Activated naive CD8-positive, alpha-beta T cell treated with anti-CD3 and anti-CD28 coated beads, Interleukin-2, amount 10 ng/mL, durations not matched to agents 7 days and 5 days (primary cell): ENCODE data around the gene CCND3. TPM values are rescaled to one million over a fixed set of nuclear protein-coding genes. Genes with fewer than 3 reads are reported as not detected.

ENCODE experiments used
- ATAC-seq: fragments of 150-1000 bp; cut with Tn5 transposase; one replicate; pipeline ENCODE4 v1.10.0; 2021; ENCODE audit warnings: low read depth, moderate library complexity
- POLR2A ChIA-PET: fragments of 350-600 bp; sonication (Branson Sonifier 250); formaldehyde crosslinking; loops from one replicate; lab custom pipeline; 2021; ENCODE audit warnings: antibody characterized with exemption; lab: Charles Lee
- DNase-seq: peaks from one replicate; pipeline ENCODE4 v3.0.0; 2021
- H3K27ac Mint-ChIP-seq: one replicate; pipeline ENCODE4 v1.8.0; 2022; ENCODE audit warnings: mild to moderate bottlenecking, mixed read lengths
- H3K27me3 Mint-ChIP-seq: one replicate; pipeline ENCODE4 v1.8.0; 2022; ENCODE audit warnings: mild to moderate bottlenecking, moderate library complexity, mixed read lengths
- H3K36me3 Mint-ChIP-seq: one replicate; pipeline ENCODE4 v1.8.0; 2021; ENCODE audit warnings: mild to moderate bottlenecking, mixed read lengths
- H3K4me1 Mint-ChIP-seq: one replicate; pipeline ENCODE4 v1.8.0; 2021; ENCODE audit warnings: mixed read lengths
- H3K4me3 Mint-ChIP-seq: one replicate; pipeline ENCODE4 v1.8.0; 2022; ENCODE audit warnings: mild to moderate bottlenecking, moderate library complexity, mixed read lengths
- H3K9me3 Mint-ChIP-seq: one replicate; pipeline ENCODE4 v1.8.0; 2021; ENCODE audit warnings: mixed read lengths
- total RNA-seq, 2 experiments: library from RNA; stranded (reverse); gene quantifications; one replicate each; pipeline ENCODE4 v1.2.3, GENCODE V29; 2021

The CCND3 gene
- total RNA-seq, 2 experiments from 2014 or later = 382 to 413 TPM

DNA sequence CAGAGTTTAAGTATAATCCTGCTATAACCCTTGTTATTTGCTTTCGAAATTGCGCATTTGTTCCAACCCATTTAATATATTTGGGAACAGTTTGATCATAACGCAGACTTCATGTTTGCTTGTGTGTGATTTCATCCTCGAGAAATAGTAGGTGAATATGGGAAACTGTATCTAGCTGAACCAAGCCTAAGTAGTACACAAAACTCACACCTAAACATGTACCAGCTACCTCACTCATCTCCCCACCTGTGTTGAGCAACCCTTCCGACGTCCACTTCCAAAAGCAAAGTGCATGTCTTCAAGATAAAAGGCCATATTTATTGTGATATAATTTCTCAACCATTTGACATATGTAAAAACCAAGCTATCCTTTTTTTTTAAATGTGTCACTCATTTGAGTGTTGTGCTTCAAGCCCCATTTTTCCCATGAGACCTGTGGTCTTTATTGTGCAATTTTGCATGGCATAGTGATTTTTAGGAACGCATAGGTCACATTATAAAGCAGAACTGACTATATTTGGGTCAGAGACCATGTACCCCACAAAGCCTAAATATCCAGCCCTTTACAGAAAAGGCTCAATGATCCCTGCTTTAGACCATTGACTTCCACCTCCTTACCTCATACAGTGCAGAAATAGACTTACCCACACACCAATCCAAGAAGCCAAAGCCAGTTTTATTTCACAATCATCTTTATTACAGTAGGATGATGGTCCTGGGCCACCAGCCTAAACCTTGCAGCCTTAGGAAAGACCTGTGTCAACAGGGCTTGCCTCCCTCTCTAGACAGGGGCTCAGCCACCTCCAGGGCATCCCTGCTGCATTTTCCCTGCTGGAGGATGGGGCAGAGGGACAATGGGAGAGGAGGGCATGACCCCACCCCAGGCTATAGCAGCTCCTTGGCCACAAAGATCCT, 7.1 kb downstream of the CCND3 start:
- DNase-seq (no peak), ATAC-seq (no peak)
- peaks cover 64% of the 10 kb centered on the region for H3K36me3 Mint-ChIP-seq
- H3K27me3 Mint-ChIP-seq = no peaks in the 10 kb centered on the region
- no peaks in the 10 kb centered on the region for H3K9me3 Mint-ChIP-seq
- peak overlapping the region; percentile 100 for H3K4me3 Mint-ChIP-seq
- H3K4me1 Mint-ChIP-seq = peaks cover 58% of the 10 kb centered on the region
- peak overlapping the region; percentile 90 for H3K27ac Mint-ChIP-seq
- POLR2A ChIA-PET = interaction anchor here (0.6 to 20.2 kb wide), 6 partner anchors 8 to 147 kb away, joined by 3 to 556 read pairs (median 4); partner anchors contain the start of genes BYSL, MED20, TAF8 and TOMM6

DNA sequence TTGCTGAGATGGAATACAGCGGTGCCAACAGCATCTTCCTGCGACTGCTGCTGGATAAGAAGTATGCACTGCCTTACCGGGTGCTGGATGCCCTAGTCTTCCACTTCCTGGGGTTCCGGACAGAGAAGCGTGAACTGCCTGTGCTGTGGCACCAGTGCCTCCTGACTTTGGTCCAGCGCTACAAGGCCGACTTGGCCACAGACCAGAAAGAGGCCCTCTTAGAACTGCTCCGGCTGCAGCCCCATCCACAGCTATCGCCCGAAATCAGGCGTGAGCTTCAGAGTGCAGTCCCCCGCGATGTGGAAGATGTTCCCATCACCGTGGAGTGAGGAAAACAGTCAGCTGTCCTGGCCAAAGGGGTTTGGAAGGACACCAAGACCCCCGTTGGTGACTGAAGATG, 9.2 kb downstream of the CCND3 start:
- H3K4me1 Mint-ChIP-seq = peaks cover 48% of the 10 kb centered on the region
- no peak for DNase-seq
- no peak for ATAC-seq
- H3K27ac Mint-ChIP-seq = peak overlapping the region; percentile 66
- no peaks in the 10 kb centered on the region for H3K27me3 Mint-ChIP-seq
- H3K4me3 Mint-ChIP-seq = no peak overlapping the region
- no peaks in the 10 kb centered on the region for H3K9me3 Mint-ChIP-seq
- POLR2A ChIA-PET = interaction anchor here (0.9 to 20.2 kb wide), 3 partner anchors 7 to 109 kb away, joined by 4 to 556 read pairs (median 159); partner anchors contain the start of genes BYSL, MED20 and TAF8
- H3K36me3 Mint-ChIP-seq = peaks cover 49% of the 10 kb centered on the region

GRCh38 chr6:41931792-41932191, 9.8 kb downstream of the CCND3 start:
- peaks cover 45% of the 10 kb centered on the region for H3K36me3 Mint-ChIP-seq
- H3K27me3 Mint-ChIP-seq = no peaks in the 10 kb centered on the region
- no peaks in the 10 kb centered on the region for H3K9me3 Mint-ChIP-seq
- H3K4me1 Mint-ChIP-seq = peaks cover 43% of the 10 kb centered on the region
- H3K27ac Mint-ChIP-seq = peak overlapping the region; percentile 66
- DNase-seq (no peak), ATAC-seq (no peak)
- no peak overlapping the region for H3K4me3 Mint-ChIP-seq
- POLR2A ChIA-PET = interaction anchor here (12.3 to 20.2 kb wide), 2 partner anchors 7 to 109 kb away, joined by 159 to 556 read pairs; partner anchors contain the start of genes BYSL, MED20 and TAF8

- H3K4me3 Mint-ChIP-seq = no peak overlapping the region
- POLR2A ChIA-PET = interaction anchor here (10.1 to 20.2 kb wide), 3 partner anchors 5 to 111 kb away, joined by 159 to 556 read pairs (median 159); partner anchors contain the start of genes BYSL, MED20 and TAF8
- peaks cover 32% of the 10 kb centered on the region for H3K4me1 Mint-ChIP-seq
- no peaks in the 10 kb centered on the region for H3K27me3 Mint-ChIP-seq
- no peaks in the 10 kb centered on the region for H3K9me3 Mint-ChIP-seq
- peaks cover 36% of the 10 kb centered on the region for H3K36me3 Mint-ChIP-seq
- H3K27ac Mint-ChIP-seq = no peak overlapping the region
- no peak for DNase-seq
- ATAC-seq = no peak
Measured at GRCh38 chr6:41929924-41930323, 11.7 kb downstream of the CCND3 start.

GRCh38 chr6:41927253-41927652, 14.4 kb downstream of the CCND3 start:
- H3K9me3 Mint-ChIP-seq = no peaks in the 10 kb centered on the region
- DNase-seq (no peak), ATAC-seq (no peak)
- peaks cover 36% of the 10 kb centered on the region for H3K36me3 Mint-ChIP-seq
- peaks cover 39% of the 10 kb centered on the region for H3K4me1 Mint-ChIP-seq
- no peaks in the 10 kb centered on the region for H3K27me3 Mint-ChIP-seq
- H3K4me3 Mint-ChIP-seq = no peak overlapping the region
- H3K27ac Mint-ChIP-seq = no peak overlapping the region
- POLR2A ChIA-PET = interaction anchor here (1.1 to 20.2 kb wide), 3 partner anchors 8 to 114 kb away, joined by 4 to 556 read pairs (median 159); partner anchors contain the start of gene TAF8

GRCh38 chr6:41922154-41922553, 19.5 kb downstream of the CCND3 start:
- H3K36me3 Mint-ChIP-seq = peaks cover 21% of the 10 kb centered on the region
- H3K9me3 Mint-ChIP-seq = no peaks in the 10 kb centered on the region
- peaks cover 38% of the 10 kb centered on the region for H3K4me1 Mint-ChIP-seq
- DNase-seq (no peak), ATAC-seq (no peak)
- peak overlapping the region; percentile 96 for H3K4me3 Mint-ChIP-seq
- POLR2A ChIA-PET = interaction anchor here (0.8 to 10.1 kb wide), 9 partner anchors 13 to 135 kb away, joined by 4 to 159 read pairs (median 8); partner anchors contain the start of genes TAF8, TOMM6 and USP49
- H3K27ac Mint-ChIP-seq = peak overlapping the region; percentile 96
- no peaks in the 10 kb centered on the region for H3K27me3 Mint-ChIP-seq

DNA sequence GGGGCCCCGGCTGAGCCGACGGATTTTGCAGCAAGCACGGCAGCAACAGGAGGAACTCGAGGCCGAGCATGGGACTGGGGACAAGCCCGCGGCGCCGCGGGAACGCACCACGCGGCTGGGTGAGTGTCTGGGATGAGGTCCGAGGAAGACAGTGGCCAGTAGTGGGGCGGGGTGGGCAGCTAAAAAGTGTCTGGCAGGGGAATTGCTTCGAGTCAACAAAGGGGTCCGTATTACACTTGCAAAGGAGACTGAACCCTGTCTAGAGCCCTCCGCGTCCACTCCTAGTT, 20.0 kb downstream of the CCND3 start:
- peaks cover 38% of the 10 kb centered on the region for H3K4me1 Mint-ChIP-seq
- H3K36me3 Mint-ChIP-seq = peaks cover 21% of the 10 kb centered on the region
- DNase-seq (no peak), ATAC-seq (peak; percentile 15)
- peak overlapping the region; percentile 96 for H3K27ac Mint-ChIP-seq
- H3K27me3 Mint-ChIP-seq = no peaks in the 10 kb centered on the region
- H3K9me3 Mint-ChIP-seq = no peaks in the 10 kb centered on the region
- peak overlapping the region; percentile 96 for H3K4me3 Mint-ChIP-seq
- POLR2A ChIA-PET = interaction anchor here (0.6 to 10.1 kb wide), 16 partner anchors 11 to 295 kb away, joined by 3 to 159 read pairs (median 6); partner anchors contain the start of genes TAF8, TOMM6 and USP49

DNA sequence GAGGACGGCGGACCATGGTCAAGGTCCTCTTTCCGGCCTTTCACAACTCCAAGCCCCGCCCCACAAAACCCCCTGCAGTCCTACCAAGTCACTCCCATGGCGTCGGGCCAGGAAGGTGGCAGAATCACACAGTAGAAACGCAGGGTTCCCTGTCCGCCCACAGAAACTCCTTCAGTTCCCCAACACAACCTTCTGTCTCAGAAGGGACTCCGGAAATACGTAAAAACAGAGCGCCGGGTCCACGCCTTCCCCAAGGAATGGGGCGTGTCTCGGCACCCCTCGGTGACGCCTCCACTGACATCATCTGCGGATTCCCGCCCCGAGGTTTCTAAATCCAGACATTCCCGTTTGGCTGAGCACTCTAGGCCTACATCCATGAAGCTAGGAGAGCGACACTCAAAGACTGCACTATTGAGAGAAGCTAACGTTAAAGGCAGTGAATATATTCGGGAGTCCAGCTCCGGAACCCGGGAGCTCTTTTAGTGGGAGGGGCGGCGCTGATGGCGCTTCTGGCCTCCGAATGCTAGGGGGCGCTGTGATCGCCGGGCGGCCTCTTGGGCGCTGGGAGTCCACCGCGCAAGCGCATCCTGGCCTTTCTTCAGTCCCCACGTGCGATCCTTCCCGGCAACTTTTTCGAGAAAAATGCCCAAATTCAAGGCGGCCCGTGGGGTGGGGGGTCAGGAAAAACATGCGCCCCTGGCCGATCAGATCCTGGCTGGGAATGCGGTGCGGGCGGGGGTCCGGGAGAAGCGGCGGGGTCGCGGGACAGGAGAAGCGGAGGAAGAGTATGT, 20.5 kb downstream of the CCND3 start, which contains the start of the genes BYSL and MED20:
Gene BYSL (plus strand): TSS at position 579 of the 791 bp plus-strand sequence. CDS start 64 bp downstream, at position 643.
Gene MED20 (minus strand): TSS at position 219 of the 791 bp plus-strand sequence. CDS start 121 bp downstream, at position 98.
- peak; percentile 89 for ATAC-seq
- H3K9me3 Mint-ChIP-seq = no peaks in the 10 kb centered on the region
- POLR2A ChIA-PET = interaction anchor here (0.6 to 10.1 kb wide), 19 partner anchors 9 to 296 kb away, joined by 3 to 159 read pairs (median 5); partner anchors contain the start of genes TAF8, TOMM6 and USP49
- H3K4me1 Mint-ChIP-seq = peaks cover 38% of the 10 kb centered on the region
- H3K27me3 Mint-ChIP-seq = no peaks in the 10 kb centered on the region
- DNase-seq = peak; percentile 96
- peak within 1 kb of the TSS; percentile 96 for H3K27ac Mint-ChIP-seq
- H3K4me3 Mint-ChIP-seq = peak within 1 kb of the TSS; percentile 96
- H3K36me3 Mint-ChIP-seq = peaks cover 21% of the 10 kb centered on the region

- no peak overlapping the region for H3K27ac Mint-ChIP-seq
- no peak overlapping the region for H3K4me3 Mint-ChIP-seq
- POLR2A ChIA-PET = no interaction called here
- peaks cover 19% of the 10 kb centered on the region for H3K4me1 Mint-ChIP-seq
- no peak for DNase-seq
- ATAC-seq = no peak
- H3K36me3 Mint-ChIP-seq = peaks cover 13% of the 10 kb centered on the region
- H3K9me3 Mint-ChIP-seq = no peaks in the 10 kb centered on the region
- no peaks in the 10 kb centered on the region for H3K27me3 Mint-ChIP-seq
Measured at GRCh38 chr6:41917528-41917927, 24.1 kb downstream of the CCND3 start.

DNA sequence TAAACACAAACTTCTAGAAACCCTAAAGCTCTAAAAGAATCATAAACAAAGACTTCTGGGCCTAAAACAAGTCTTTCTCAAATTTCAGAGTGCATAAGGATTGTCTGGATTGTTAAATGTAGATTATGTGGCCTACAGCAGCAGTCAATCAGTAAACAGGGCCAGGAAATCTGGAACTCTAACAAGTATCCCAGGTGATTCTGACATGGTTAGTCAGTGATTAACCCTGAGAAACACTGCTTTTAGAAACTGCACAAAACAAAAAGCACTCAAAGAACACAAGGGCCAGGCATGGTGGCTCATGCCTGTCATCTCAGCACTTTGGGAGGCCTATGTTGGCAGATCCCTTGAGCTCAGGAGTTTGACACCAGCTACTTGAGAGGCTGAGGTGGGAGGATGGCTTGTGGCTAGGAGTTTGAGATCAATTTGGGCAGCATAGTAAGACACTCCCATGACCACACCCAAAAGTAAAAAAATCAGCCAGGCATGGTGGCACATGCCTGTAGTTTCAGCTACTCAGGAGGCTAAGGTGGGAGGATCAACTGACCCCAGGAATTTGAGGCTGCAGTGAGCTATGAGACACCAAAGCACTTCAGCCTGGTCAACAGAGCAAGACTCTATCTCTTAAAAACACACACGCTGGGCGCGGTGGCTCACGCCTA, 26.6 kb downstream of the CCND3 start:
- H3K4me3 Mint-ChIP-seq = no peak overlapping the region
- peaks cover 12% of the 10 kb centered on the region for H3K4me1 Mint-ChIP-seq
- no peak for ATAC-seq
- no peak for DNase-seq
- POLR2A ChIA-PET = interaction anchor here (1.0 to 1.2 kb wide), 2 partner anchors 27 to 136 kb away, joined by 3 read pairs; partner anchors contain the start of genes CCND3 and TAF8
- no peak overlapping the region for H3K27ac Mint-ChIP-seq
- peaks cover 18% of the 10 kb centered on the region for H3K36me3 Mint-ChIP-seq
- no peaks in the 10 kb centered on the region for H3K9me3 Mint-ChIP-seq
- no peaks in the 10 kb centered on the region for H3K27me3 Mint-ChIP-seq

DNA sequence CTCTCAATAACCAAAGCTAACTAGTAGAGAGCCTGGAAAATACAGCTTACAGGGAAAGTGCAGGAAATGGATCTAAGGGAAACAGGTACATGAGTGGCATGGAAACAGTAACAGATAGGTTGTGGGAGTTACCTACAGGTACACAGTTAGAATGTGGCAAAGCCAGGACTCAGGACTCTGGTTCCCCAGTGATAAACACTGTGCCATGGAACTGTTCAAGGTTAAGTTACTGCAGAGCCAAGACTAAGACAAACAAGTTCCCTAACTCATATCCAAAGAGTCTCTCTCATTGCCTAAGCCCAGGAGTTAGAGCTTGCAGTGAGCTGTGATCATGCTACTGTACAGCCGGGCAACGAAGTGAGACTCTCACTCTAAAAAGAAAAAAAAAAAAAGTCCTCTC, 27.3 kb downstream of the CCND3 start:
- no peaks in the 10 kb centered on the region for H3K9me3 Mint-ChIP-seq
- H3K4me1 Mint-ChIP-seq = peaks cover 10% of the 10 kb centered on the region
- H3K4me3 Mint-ChIP-seq = no peak overlapping the region
- POLR2A ChIA-PET = interaction anchor here (0.6 to 1.2 kb wide), 3 partner anchors 28 to 136 kb away, joined by 3 read pairs; partner anchors contain the start of genes CCND3 and TAF8
- peaks cover 18% of the 10 kb centered on the region for H3K36me3 Mint-ChIP-seq
- DNase-seq = no peak
- H3K27ac Mint-ChIP-seq = no peak overlapping the region
- no peak for ATAC-seq
- H3K27me3 Mint-ChIP-seq = no peaks in the 10 kb centered on the region

GRCh38 chr6:41909727-41910126, 31.9 kb downstream of the CCND3 start:
- H3K27me3 Mint-ChIP-seq = no peaks in the 10 kb centered on the region
- H3K36me3 Mint-ChIP-seq = peaks cover 39% of the 10 kb centered on the region
- peaks cover 14% of the 10 kb centered on the region for H3K4me1 Mint-ChIP-seq
- ATAC-seq (no peak), DNase-seq (no peak)
- H3K9me3 Mint-ChIP-seq = no peaks in the 10 kb centered on the region
- no peak overlapping the region for H3K4me3 Mint-ChIP-seq
- H3K27ac Mint-ChIP-seq = no peak overlapping the region
- POLR2A ChIA-PET = interaction anchor here (1.5 kb wide), 1 partner anchor 11 kb away, joined by 6 read pairs; the partner anchor contains the start of genes BYSL and MED20
